HG02798 (cell line): ENCODE results near the gene NAMPT.
"Not testable (repeated sequence)": the region's sequence is repeated elsewhere in the genome, so short reads cannot be mapped to it uniquely, and the experiment has no call there.

Experiments
- ATAC-seq: cut with Tn5 transposase; IDR thresholded peaks from one replicate; pipeline ENCODE4 v1.9.1; 2021; ENCODE audit warnings: mild to moderate bottlenecking; ENCODE audit not compliant: unreplicated experiment, poor library complexity

The NAMPT gene

GRCh38 chr7:106284714-106285050 lies at the start of gene NAMPT:
Gene NAMPT (minus strand): TSS chr7:106284983. CDS start chr7:106284884, 99 bp downstream.
- ATAC-seq = no peak

- no peak for ATAC-seq
Measured at GRCh38 chr7:106332201-106332600, 47.4 kb upstream of the NAMPT start.

- ATAC-seq = no peak
Measured at GRCh38 chr7:106331441-106332175, 46.8 kb upstream of the NAMPT start.

- ATAC-seq = no peak
Measured at GRCh38 chr7:106329971-106330733, 45.4 kb upstream of the NAMPT start.

GRCh38 chr7:106329408-106329807 lies 44.6 kb upstream of the NAMPT start:
- no peak for ATAC-seq

- ATAC-seq = no peak
Measured at GRCh38 chr7:106327538-106328481, 43.0 kb upstream of the NAMPT start.

GRCh38 chr7:106326594-106327537 lies 42.1 kb upstream of the NAMPT start:
- no peak for ATAC-seq

GRCh38 chr7:106324509-106324908 lies 39.7 kb upstream of the NAMPT start:
- not testable (repeated sequence) for ATAC-seq

GRCh38 chr7:106320254-106320770 lies 35.5 kb upstream of the NAMPT start:
- ATAC-seq = not testable (repeated sequence)

- ATAC-seq = no peak
Measured at GRCh38 chr7:106318482-106318881, 33.7 kb upstream of the NAMPT start.

- ATAC-seq = no peak
Measured at GRCh38 chr7:106317971-106318370, 33.2 kb upstream of the NAMPT start.

- no peak for ATAC-seq
Measured at GRCh38 chr7:106316947-106317346, 32.2 kb upstream of the NAMPT start.

- ATAC-seq = no peak
Measured at GRCh38 chr7:106314875-106315274, 30.1 kb upstream of the NAMPT start.

GRCh38 chr7:106313966-106314365 lies 29.2 kb upstream of the NAMPT start:
- ATAC-seq = no peak

- ATAC-seq = no peak
Measured at GRCh38 chr7:106313456-106313901, 28.7 kb upstream of the NAMPT start.

- ATAC-seq = no peak
Measured at GRCh38 chr7:106312906-106313305, 28.1 kb upstream of the NAMPT start.

GRCh38 chr7:106312099-106312871 lies 27.5 kb upstream of the NAMPT start:
- no peak for ATAC-seq

GRCh38 chr7:106309362-106309761 lies 24.6 kb upstream of the NAMPT start:
- no peak for ATAC-seq

- ATAC-seq = no peak
Measured at GRCh38 chr7:106306256-106306655, 21.5 kb upstream of the NAMPT start.
